Stimulated activated CD4-positive, alpha-beta T cell treated with anti-CD3 and anti-CD28 coated beads, Interleukin-12 subunit alpha, Interleukin-12 subunit beta, amount 100 ng/mL, for 24 hours (primary cell): ENCODE data around the gene ATP13A2.
"Not testable (repeated sequence)": the region's sequence is repeated elsewhere in the genome, so short reads cannot be mapped to it uniquely, and the experiment has no call there.

Experiments
- DNase-seq, 2 experiments: peaks; one replicate each; pipeline ENCODE4 v3.0.0-alpha.2; 2020; ENCODE audit warnings: low read depth in 2 of 2

Gene ATP13A2

GRCh38 chr1:16957731-16958130 lies 54.0 kb downstream of the ATP13A2 start:
- DNase-seq: no peak

- no peak for DNase-seq
Observed at GRCh38 chr1:16956775-16957174, 55.0 kb downstream of the ATP13A2 start.

GRCh38 chr1:16955186-16955585 lies 56.5 kb downstream of the ATP13A2 start:
- DNase-seq: no peak

- no peak for DNase-seq
Observed at GRCh38 chr1:16954579-16954978, 57.1 kb downstream of the ATP13A2 start.

- DNase-seq: not testable (repeated sequence)
Observed at GRCh38 chr1:16952376-16952775, 59.4 kb downstream of the ATP13A2 start.

GRCh38 chr1:16949026-16949425 lies 62.7 kb downstream of the ATP13A2 start:
- not testable (repeated sequence) for DNase-seq

GRCh38 chr1:16948282-16948891 lies 63.3 kb downstream of the ATP13A2 start:
- not testable (repeated sequence) for DNase-seq

- no peak for DNase-seq
Observed at GRCh38 chr1:16946646-16947045, 65.1 kb downstream of the ATP13A2 start.

- not testable (repeated sequence) for DNase-seq
Observed at GRCh38 chr1:16946185-16946584, 65.5 kb downstream of the ATP13A2 start.

- not testable (repeated sequence) for DNase-seq
Observed at GRCh38 chr1:16945512-16945911, 66.2 kb downstream of the ATP13A2 start.

GRCh38 chr1:16944038-16944437 lies 67.7 kb downstream of the ATP13A2 start:
- DNase-seq: no peak

- DNase-seq: not testable (repeated sequence)
Observed at GRCh38 chr1:16939386-16940180, 72.1 kb downstream of the ATP13A2 start.

- no peak for DNase-seq
Observed at GRCh38 chr1:16938351-16939321, 73.1 kb downstream of the ATP13A2 start.

- DNase-seq: not testable (repeated sequence)
Observed at GRCh38 chr1:16936580-16936979, 75.1 kb downstream of the ATP13A2 start.
